Non-pigmented ciliary epithelial cell (primary cell): ENCODE results near the gene GALNT17.

Experiments
- DNase-seq: peaks from one replicate; pipeline ENCODE4 v3.0.0-alpha.2; 2010; ENCODE audit warnings: low read depth

Gene GALNT17

DNA sequence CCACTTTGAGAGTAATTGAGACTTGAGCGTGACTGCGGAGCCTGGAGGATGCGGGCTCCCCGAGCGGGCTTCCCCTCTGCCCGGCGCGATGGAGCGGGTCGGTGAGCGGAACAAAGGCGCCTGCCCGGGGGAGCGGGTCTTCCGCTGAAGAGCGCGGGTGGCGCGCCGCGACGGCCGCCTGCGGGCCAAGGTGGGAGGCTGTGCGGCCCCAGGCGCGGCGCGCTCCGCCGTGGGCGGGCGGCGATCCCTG lies at the start of gene GALNT17:
Gene GALNT17, plus strand, starts transcription at position 18 of the 250 bp plus-strand sequence.
- DNase-seq = no peak

DNA sequence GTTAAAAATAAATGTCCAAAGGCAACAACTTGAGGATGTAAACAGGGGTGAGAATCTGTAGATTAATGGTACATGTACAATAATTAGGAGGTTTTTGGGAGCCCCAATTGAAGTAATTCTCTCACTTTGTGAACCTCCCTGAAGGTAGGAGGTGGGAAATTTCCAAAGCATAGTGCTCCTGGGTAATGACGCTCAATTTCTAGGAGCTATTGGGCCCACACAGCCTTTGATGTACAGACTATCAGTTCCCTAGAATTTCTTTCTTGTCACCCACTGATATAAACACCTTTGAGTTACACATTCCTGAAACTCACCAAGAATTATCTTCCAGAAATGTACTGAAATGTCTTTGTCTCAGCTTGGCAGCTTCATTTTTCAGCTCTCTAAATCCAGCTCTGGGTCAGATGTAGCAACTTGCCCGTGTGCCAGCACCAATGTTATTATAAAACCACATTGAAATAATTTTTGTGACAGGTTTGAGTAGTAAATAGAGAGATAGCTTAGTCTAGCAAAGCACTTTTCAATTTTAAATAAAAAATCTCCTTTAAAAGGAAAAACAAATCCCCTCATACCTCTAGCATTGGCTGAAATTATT lies 36.6 kb upstream of the GALNT17 start:
- no peak for DNase-seq

DNA sequence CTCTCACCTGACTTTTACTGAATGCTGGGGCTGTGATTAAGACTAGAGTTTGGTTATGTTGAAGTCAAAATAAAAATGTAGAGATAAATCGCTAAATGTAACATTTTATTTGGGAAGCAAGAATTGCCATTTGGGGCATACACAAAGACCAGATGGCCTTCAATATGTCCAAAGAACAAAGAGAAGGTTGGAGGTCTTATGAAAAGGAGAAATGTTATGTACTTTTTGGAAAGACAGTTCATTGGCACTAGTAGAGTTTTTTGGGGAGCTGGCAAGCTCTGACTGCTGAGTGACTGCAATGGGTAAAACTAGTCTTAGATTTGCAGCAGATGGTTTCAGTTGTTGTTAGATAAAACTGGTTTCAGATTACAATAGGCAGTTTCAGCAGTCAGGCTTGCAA lies 35.6 kb upstream of the GALNT17 start:
- no peak for DNase-seq

DNA sequence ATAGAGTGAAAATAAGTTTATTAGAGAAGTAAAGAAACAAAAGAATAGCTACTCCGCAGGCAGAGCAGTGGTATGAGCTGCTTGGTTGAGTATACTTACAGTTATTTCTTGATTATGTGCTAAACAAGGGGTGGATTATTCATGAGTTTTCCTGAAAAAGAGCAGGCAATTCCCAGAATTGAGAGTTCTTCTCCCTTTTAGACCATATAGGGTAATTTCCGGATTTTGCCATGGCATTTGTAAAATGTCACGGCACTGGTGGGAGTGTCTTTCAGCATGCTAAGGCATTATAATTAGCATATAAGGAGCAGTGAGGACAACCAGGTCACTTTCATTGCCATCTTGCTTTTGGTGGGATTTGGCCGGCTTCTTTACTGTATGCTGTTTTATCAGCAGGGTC lies 25.7 kb upstream of the GALNT17 start:
- DNase-seq = no peak

DNA sequence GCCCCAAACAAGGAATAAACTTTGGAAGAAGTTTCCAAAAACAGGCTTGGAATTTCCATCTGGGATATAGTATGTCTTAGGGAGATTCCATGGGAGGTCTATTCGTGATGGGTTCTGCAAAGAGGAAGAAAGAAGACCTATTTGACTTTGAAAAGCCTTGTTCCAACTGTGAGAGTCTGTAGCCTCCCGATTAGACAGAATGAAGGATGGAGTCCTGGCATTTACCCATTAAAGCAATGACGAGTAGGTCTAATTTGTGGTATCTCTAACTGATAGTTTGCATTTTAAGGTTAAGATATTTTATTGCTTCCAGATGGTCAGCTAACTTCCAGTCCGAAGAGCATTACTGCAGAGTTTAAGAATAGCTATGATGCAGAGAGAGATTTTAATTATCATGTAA lies 19.5 kb upstream of the GALNT17 start:
- DNase-seq = no peak

DNA sequence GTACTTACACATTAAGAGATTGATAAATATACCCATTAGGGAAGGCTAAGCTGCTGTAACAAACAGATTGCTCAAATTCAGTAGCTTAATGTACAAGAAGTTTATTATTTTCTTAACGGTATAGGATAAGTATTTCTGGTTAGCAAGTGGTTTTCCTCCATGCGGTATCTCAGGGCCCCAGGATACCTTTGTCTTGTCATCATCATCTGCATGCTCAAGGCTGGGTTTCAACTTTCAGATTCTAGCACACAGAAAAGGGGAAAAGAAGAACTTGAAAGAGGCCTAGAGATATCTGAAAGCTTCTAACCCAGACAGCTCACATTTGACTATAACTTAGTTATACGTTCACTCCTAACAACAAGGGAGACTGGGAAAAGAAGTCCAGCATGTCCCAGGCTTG lies 11.8 kb upstream of the GALNT17 start:
- DNase-seq = no peak

DNA sequence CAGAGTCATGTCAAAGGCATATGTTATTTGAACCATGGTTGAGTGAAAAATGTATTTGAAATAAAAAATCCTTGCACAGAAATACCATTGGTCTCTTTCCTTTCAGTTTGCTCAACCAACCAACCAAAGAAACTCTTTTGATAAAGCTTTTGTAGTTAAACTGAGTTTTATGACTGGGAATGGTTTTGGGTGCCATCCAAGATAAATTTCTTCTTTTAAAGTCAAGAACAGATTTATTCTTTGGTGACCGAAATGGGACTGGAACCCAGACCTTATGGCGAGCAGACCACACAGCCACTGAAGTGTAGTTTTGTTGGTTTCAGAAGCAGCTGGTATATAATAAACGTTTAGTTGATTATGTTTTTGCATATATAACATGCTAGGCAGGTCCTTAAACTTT lies 2.8 kb upstream of the GALNT17 start:
- DNase-seq = no peak

DNA sequence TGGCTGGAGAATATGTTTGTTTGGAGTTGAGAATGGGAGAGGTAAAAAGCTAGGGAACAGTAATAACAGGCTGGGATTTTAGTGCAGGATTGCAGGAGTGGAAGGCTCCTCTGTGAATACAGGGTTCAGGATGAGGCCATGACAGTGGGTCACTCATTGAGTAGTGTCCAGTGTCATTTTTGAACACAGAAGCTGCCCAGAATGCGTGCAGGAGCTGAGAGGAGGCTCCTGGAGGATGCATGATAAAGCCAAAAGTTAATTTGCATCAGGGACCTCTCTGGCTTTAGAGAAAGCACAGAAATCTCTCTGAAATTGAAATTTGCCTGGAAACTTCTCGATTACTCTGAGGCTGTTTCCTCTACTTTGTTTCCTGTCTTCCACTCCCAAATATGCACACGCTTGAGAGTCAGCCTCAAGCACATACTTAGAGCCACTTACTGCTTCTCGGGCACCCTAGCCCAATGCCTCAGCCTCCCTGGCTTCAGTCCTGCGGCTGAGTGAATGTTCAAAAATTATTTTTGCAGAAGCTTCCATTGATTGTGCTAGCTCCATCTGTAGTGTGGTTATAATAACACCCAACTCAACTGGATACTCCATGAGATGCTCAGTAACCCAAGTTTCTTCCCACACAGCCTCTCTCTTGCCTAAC lies 1.8 kb upstream of the GALNT17 start:
- no peak for DNase-seq

DNA sequence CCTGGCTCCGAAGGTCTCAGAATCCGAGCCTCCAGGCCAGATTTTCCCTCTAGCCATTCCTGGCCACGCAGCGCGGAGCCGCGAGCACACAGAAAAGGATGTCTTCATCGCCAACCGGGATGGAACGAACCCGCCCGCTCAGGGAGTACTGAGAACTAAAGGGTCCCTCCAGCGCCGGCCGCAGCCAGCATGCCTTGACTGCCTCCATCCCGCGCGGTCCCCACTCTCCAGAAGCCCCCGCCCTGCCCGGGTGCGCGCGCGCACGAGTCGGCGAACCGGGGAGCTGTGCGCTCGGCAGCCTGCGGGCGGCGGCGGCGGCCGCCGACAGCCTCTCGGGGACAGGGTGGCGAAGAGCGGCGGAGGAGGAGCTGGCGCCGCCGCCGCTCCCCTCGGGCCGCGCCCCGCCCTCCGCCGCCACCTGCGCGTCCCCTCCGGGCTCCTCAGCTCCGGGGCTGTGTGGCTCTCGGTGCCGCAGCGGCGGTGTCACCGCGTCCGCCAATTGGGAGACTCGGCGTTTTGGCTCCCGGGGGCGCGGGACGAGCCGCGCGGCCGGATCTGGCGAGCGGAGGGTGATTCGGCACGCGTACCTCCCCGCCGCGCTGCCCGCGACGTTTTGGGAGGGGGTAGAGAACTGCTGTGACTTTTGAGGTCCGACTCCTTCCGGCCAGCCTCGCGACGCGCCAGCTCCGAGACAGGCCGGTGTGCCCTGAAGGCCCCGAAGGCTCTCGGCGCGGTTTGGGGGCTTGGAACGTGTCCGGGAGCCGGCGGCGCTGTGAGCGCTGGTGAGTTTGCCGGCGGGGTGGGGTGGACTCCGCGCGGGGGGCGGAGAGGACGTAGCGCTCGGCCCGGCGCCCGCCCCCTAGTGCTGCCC lies 453 bp upstream of the GALNT17 start:
- DNase-seq = no peak

DNA sequence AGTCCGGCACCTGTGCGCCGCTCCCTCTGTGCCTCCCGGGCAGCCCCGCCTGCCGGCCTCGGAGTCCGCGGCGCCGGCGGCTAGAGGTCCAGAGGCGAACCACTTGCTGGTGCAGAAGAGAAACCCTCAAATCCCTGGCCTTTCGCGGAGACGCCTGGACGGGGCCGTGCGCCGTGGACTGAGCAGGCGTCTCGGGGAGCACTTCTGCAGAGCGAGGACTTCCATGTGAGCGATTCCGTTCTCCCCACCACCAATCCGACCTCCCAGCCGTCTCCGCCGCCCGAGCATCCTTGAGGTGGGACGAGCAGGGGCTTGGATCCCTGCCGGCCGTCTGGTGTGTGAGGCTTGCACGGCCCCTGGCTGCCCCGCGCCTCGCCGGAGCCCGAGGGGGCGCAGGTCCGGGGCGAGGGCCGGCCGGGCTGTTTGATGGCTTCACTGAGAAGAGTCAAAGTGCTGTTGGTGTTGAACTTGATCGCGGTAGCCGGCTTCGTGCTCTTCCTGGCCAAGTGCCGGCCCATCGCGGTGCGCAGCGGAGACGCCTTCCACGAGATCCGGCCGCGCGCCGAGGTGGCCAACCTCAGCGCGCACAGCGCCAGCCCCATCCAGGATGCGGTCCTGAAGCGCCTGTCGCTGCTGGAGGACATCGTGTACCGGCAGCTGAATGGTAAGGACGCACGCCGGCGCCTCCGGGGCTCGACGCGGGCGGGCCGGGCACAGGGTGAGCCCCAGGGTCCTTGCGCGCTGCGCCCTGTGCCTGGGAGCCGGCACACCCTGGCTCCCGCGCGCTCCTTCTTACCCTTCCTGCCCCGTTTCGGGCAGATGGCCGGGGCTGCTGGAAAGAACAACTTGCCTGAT lies 660 bp downstream of the GALNT17 start:
- no peak for DNase-seq

DNA sequence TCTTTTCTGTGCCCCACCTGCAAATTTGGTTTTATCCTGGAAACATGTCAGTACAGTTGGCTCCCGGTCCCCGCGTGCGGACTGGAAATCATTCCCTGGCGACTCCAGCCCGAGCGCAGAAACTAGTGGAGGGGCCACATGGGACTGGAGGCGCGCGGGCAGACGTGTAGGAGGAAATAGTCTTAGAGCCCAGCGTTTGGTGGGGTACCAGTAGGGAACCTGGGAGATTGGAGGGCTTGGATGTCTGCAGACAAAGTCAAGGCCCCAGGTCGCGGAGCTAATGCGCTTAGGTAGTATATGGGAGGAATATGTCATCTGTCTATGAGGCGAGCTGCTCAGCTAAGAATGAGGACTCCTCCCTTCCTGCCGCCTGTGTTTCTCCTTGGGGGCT lies 1.3 kb downstream of the GALNT17 start:
- no peak for DNase-seq

DNA sequence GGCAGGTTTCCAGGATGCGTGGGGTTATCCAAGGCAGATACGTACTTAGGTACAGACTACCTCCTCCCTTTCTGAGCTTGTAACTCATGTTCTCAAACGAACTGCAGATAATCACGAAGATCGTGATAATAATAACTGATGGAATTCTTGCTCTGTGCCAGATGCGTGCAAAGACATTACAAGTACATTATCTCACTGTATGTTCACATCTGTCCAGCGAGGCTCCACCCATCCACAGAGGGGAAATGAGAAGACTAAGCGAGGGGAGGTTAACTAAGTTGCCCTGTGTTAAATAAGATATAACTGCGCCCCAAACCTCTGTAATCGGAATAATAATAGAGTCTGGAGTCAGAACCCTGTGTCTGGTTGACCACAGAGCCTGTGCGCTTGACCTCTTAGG lies 1.9 kb downstream of the GALNT17 start:
- DNase-seq = no peak

DNA sequence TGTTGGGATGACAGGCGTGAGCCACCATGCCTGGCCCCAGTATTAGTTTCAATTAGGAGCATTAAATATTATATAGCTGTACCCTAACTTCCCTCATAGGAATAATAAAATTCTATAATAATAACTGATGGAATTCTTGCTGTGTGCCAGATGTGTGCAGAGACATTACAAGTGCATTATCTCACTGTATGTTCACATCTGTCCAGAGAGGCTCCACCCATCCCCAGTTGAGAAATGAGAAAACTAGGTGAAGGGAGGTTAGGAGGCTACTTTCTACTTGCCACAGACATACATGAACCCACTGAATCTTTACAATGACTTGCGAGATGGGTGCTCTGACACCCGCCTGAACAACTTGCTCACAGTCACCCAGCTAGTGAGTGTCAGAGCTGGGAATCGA lies 3.2 kb downstream of the GALNT17 start:
- no peak for DNase-seq

DNA sequence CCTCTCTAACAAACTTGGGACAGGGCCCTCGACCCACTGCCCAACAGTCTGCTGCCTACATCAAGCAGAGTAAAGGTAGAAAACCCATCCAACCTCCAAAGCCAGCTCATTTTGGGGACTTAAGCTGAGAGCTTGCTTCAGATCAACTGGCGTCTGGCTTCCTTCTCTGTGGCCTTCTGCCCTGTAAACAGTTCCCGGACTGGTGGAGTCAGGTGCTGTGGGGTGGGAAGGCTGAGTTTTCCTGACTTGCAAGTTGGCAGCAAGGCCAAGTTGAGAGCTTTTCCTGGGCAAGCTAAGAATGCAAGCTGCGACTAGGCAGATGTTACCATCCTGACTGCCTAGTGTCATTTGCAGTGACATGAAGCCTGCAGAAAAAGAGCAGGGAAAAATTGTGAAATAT lies 3.7 kb downstream of the GALNT17 start:
- DNase-seq = no peak

DNA sequence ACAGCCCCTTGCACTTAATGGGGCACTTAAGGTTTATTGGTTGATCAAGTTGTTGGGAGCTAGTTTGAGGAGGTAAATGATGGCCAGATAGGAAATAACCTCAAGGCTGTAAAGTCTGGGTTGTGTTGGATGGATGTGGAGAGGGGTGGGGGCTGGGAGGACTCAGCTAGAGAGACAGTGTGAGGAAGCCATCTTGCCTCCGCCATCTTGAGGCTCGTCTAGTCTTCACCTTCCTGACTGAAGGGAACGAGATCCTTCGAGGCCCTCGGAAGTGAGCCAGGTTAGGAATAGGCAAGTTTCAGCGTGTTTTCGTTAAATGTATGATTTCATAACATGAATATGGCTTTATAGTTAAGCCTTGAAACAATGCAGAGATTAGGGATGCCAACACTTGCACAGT lies 5.5 kb downstream of the GALNT17 start:
- no peak for DNase-seq

DNA sequence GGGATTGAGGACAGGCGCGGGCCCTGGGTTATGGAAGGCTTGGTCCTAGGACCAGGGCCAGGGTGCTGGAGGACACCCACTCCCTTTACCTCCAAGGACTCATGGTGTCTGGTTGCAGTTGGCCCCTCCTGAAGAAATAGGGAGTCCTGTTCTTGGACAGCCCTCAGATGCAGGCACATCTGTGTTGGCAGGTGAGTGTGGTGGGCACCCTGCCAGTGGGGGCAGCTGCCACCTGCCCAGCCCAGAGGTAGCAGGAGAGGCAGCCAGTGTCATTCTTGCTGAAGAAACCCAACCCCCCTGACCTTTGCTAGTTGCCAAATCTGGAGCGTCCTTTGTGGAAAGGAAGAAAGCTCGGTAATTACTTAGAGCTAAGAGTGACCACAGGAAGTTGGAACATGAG lies 8.3 kb downstream of the GALNT17 start:
- DNase-seq = no peak

DNA sequence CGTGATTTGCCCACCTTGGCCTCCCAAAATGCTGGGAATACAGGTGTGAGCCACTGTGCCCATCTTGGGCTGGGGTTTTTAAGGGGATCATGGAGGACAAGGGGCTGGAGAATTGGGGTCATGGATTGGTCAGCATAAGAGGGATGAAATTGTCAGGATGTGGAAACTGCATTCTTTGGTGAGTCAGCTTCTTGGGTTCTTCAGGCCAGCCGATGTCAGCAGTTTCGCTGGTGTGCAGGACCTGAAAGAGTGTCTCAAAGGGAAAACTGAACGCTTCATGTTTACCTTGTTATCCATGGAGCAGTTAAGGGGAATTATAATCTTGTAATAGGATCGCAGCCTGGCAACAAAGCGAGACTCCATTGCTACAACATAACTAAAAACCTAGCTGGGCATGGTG lies 13.0 kb downstream of the GALNT17 start:
- no peak for DNase-seq

DNA sequence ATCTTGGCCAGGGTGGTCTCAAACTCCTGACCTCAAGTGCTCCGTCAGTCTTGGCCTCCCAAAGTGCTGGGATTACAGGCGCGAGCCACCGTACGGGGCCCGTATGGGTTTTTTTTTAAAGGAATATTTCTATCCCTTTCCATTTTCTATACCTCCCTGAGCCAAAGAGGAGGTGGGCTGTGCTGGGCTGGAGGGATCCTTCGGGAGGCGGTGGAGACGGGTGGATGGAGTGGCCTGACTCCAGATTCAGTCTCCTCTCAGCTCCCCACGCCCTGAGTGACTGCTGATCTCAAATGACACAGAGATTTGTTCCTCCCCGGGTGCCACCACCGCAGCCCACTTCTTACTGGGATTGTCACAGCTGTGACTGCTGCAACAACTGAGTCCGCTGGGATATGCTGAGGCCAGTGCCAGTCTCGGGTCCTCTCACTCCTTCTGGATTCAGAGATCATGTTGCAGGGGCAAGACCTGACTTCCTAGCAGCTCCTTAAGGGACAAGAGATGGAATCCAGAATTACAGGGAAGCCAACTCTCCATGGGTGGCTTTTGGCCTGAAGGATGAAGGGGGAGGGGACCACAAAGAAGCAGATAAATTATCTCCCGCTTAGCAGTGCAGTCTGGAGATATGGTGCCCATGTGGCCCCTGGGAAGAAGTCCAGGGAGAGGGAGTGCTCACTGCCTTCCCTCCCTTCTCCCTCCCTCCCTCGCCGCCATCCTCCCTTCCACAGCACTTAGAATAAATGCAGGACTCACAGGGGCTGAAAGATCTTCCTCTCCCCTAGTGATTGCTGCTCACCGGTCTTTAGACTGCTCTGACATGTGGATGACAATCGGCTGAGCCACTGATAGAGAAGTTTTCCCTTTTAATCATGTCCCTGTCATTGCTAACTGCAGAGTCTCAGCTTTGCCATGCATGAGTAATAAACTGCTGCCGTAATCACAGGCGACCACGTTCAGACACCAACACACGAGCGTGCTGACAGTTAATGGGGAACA lies 14.3 kb downstream of the GALNT17 start:
- DNase-seq = no peak

DNA sequence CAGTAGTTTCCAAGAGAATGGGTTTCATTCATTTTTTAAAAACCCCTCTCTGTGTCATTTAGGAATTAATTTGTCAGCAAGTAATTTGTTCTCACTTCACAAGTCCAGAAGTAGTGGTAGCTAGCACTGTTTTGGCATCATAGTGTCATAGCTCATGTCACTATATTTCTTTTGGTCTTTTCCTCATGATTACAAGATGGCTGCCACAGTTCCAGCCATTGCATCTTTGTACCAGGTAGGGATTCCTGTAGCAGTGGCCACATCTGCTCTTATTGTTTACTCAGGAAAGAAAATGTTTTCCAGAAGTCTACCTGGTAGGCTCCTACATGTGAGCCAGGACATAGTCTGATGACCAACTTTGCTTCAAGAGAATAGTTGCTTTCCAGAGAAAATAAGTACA lies 16.2 kb downstream of the GALNT17 start:
- DNase-seq = no peak

DNA sequence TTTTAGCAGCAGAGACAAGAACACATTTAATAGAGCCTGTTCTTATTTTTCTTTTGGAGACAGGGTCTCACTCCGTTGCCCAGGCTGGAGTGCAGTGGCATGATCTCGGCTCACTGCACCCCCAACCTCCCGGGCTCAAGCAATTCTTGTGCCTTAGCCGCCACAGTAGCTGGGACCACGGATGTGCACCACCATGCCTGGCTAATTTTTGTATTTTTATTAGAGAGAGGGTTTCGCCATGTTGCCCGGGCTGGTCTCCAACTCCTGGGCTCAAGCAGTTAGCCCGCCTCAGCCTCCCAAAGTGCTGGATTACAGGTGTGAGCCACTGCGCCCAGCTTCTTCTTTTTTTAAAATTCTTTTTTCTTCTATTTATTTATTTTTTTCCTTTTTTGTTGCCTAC lies 23.3 kb downstream of the GALNT17 start:
- DNase-seq = no peak

DNA sequence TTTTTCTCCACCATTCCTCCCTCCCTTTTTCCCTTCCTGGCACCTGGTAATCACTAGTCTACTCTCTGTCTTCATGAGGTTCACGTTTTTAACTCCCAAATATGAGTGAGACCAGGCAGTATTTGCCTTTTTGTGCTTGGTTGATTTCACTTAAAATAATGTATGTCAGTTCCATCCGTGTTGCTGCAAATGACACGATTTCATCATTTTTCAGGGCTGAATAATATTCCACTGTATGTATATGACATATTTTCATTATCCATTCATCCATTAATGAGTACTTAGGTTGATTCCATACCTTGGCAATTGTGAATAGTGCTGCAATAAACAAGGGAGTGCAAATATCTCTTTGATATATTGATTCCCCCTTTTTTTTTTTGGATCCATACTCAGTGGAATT lies 25.8 kb downstream of the GALNT17 start:
- DNase-seq = no peak

DNA sequence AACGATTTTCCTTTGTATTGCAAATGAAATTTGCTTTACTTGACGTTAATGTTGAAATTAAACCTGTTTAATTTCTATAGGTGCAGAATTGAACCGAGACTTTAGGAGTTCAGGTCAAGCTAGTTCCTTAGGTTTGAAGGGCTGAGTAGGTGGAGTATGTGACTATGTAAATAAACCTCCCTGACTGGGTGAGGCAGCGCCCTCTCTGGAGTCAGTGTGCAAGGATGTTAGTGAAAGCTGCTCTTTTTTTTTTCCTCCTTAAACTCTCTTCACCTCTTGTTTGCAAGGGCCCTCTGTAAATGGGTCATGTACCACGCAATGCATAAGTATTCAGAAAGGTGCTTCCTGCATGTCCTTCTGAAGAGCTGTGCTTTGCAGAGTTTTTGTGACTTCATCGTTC lies 33.8 kb downstream of the GALNT17 start:
- no peak for DNase-seq
